Measurements from ENCODE around the gene LACTBL1. TPM values are rescaled to one million over a fixed set of nuclear protein-coding genes. Genes with fewer than 3 reads are reported as not detected.

LACTBL1 gene
- total RNA-seq, 1 donor from 2014 or later = not detected

GRCh38 chr1:22912311-22912710 is 60.4 kb downstream of the LACTBL1 start:
- H3K36me3 Mint-ChIP-seq (ENCODE audit: low read depth, unreplicated experiment) = peaks cover 4% of the 10 kb centered on the region

GRCh38 chr1:22910986-22911651 is 61.5 kb downstream of the LACTBL1 start:
- Histone ChIP-seq H3K27ac (ENCODE audit: low read depth, low read length) (no peak overlapping the region), H3K27me3 (ENCODE audit: insufficient read depth, low read length) (no peaks in the 10 kb centered on the region), H3K79me2 (ENCODE audit: insufficient read depth, low read length) (no peaks in the 10 kb centered on the region), H3K36me3 (ENCODE audit: insufficient read depth, low read length) (peaks cover 22% of the 10 kb centered on the region), H3K4me1 (ENCODE audit: insufficient read depth, low read length) (no peaks in the 10 kb centered on the region), H3K4me2 (ENCODE audit: low read length) (no peak overlapping the region), H3K9ac (ENCODE audit: low read length) (no peak overlapping the region), H3K4me3 (ENCODE audit: insufficient read depth, low read depth, low read length) (no peak overlapping the region), H3K9me3 (ENCODE audit: insufficient read depth, low read depth, low read length) (no peaks in the 10 kb centered on the region), H2AFZ (ENCODE audit: low read depth, low read length) (no peak overlapping the region), H4K20me1 (ENCODE audit: insufficient read depth, low read length) (no peaks in the 10 kb centered on the region)
- no peak overlapping the region for H3K4me3 Mint-ChIP-seq (ENCODE audit: unreplicated experiment)
- H3K4me1 Mint-ChIP-seq (ENCODE audit: low read depth, unreplicated experiment) = no peaks in the 10 kb centered on the region
- TF ChIP-seq EZH2 (IDR thresholded peaks at IDR 0.05; ENCODE audit: insufficient read depth, low read length) (no peak), CTCF (IDR thresholded peaks at IDR 0.05; ENCODE audit: insufficient read depth, low read depth, low read length) (no peak)
- no peak overlapping the region for H3K27ac Mint-ChIP-seq (ENCODE audit: unreplicated experiment)
- H3K36me3 Mint-ChIP-seq (ENCODE audit: low read depth, unreplicated experiment) = peaks cover 8% of the 10 kb centered on the region
- H3K9me3 Mint-ChIP-seq (ENCODE audit: unreplicated experiment) = no peaks in the 10 kb centered on the region
- FAIRE-seq = no peak
- peaks cover 36% of the 10 kb centered on the region for H3K27me3 Mint-ChIP-seq (ENCODE audit: low read depth, unreplicated experiment)
- no peak for DNase-seq (ENCODE audit: low read depth)

More at GRCh38 chr1:22912311-22912710, 60.4 kb downstream of the LACTBL1 start:
- Histone ChIP-seq H3K79me2 (ENCODE audit: insufficient read depth, low read length) (no peaks in the 10 kb centered on the region), H3K4me2 (ENCODE audit: low read length) (no peak overlapping the region), H3K9ac (ENCODE audit: low read length) (no peak overlapping the region), H2AFZ (ENCODE audit: low read depth, low read length) (no peak overlapping the region), H3K4me1 (ENCODE audit: insufficient read depth, low read length) (no peaks in the 10 kb centered on the region), H3K27ac (ENCODE audit: low read depth, low read length) (no peak overlapping the region), H3K4me3 (ENCODE audit: insufficient read depth, low read depth, low read length) (no peak overlapping the region), H3K36me3 (ENCODE audit: insufficient read depth, low read length) (peaks cover 17% of the 10 kb centered on the region), H3K27me3 (ENCODE audit: insufficient read depth, low read length) (no peaks in the 10 kb centered on the region), H4K20me1 (ENCODE audit: insufficient read depth, low read length) (no peaks in the 10 kb centered on the region), H3K9me3 (ENCODE audit: insufficient read depth, low read depth, low read length) (no peaks in the 10 kb centered on the region)
- no peak overlapping the region for H3K27ac Mint-ChIP-seq (ENCODE audit: unreplicated experiment)
- no peak for TF ChIP-seq EZH2 (IDR thresholded peaks at IDR 0.05; ENCODE audit: insufficient read depth, low read length)
- no peak for TF ChIP-seq CTCF (IDR thresholded peaks at IDR 0.05; ENCODE audit: insufficient read depth, low read depth, low read length)
- no peaks in the 10 kb centered on the region for H3K9me3 Mint-ChIP-seq (ENCODE audit: unreplicated experiment)
- no peaks in the 10 kb centered on the region for H3K4me1 Mint-ChIP-seq (ENCODE audit: low read depth, unreplicated experiment)
- DNase-seq (ENCODE audit: low read depth) (no peak), FAIRE-seq (no peak)
- H3K4me3 Mint-ChIP-seq (ENCODE audit: unreplicated experiment) = no peak overlapping the region
- peaks cover 35% of the 10 kb centered on the region for H3K27me3 Mint-ChIP-seq (ENCODE audit: low read depth, unreplicated experiment)

GRCh38 chr1:22910286-22910685 is 62.4 kb downstream of the LACTBL1 start:
- Histone ChIP-seq H3K4me3 (ENCODE audit: insufficient read depth, low read depth, low read length) (no peak overlapping the region), H4K20me1 (ENCODE audit: insufficient read depth, low read length) (no peaks in the 10 kb centered on the region), H3K27me3 (ENCODE audit: insufficient read depth, low read length) (no peaks in the 10 kb centered on the region), H3K9ac (ENCODE audit: low read length) (no peak overlapping the region), H3K79me2 (ENCODE audit: insufficient read depth, low read length) (no peaks in the 10 kb centered on the region), H2AFZ (ENCODE audit: low read depth, low read length) (no peak overlapping the region), H3K36me3 (ENCODE audit: insufficient read depth, low read length) (peaks cover 22% of the 10 kb centered on the region), H3K4me1 (ENCODE audit: insufficient read depth, low read length) (no peaks in the 10 kb centered on the region), H3K4me2 (ENCODE audit: low read length) (no peak overlapping the region), H3K9me3 (ENCODE audit: insufficient read depth, low read depth, low read length) (no peaks in the 10 kb centered on the region), H3K27ac (ENCODE audit: low read depth, low read length) (no peak overlapping the region)
- Mint-ChIP-seq H3K4me1 (ENCODE audit: low read depth, unreplicated experiment) (no peaks in the 10 kb centered on the region), H3K27me3 (ENCODE audit: low read depth, unreplicated experiment) (peaks cover 35% of the 10 kb centered on the region), H3K4me3 (ENCODE audit: unreplicated experiment) (no peak overlapping the region), H3K36me3 (ENCODE audit: low read depth, unreplicated experiment) (peaks cover 8% of the 10 kb centered on the region), H3K9me3 (ENCODE audit: unreplicated experiment) (no peaks in the 10 kb centered on the region), H3K27ac (ENCODE audit: unreplicated experiment) (no peak overlapping the region)
- FAIRE-seq (no peak), DNase-seq (ENCODE audit: low read depth) (no peak)
- TF ChIP-seq EZH2 (IDR thresholded peaks at IDR 0.05; ENCODE audit: insufficient read depth, low read length) (no peak), CTCF (IDR thresholded peaks at IDR 0.05; ENCODE audit: insufficient read depth, low read depth, low read length) (no peak)
